IPS-NIHi7 (cell line): ENCODE data around the gene MEIS1.

ENCODE experiments used
- DNase-seq: peaks from one replicate; pipeline ENCODE4 v3.0.0; 2012; ENCODE audit warnings: mixed read lengths; ENCODE audit errors: extremely low spot score

The MEIS1 gene

GRCh38 chr2:66506265-66506664, 71.3 kb downstream of the MEIS1 start:
- no peak for DNase-seq

- DNase-seq = peak; percentile 59
Measured at GRCh38 chr2:66507673-66508201, 72.8 kb downstream of the MEIS1 start.

- DNase-seq = no peak
Measured at GRCh38 chr2:66508484-66509071, 73.7 kb downstream of the MEIS1 start.

GRCh38 chr2:66509326-66509811, 74.4 kb downstream of the MEIS1 start:
- no peak for DNase-seq

- DNase-seq = no peak
Measured at GRCh38 chr2:66512626-66513025, 77.7 kb downstream of the MEIS1 start.

GRCh38 chr2:66515743-66516142, 80.8 kb downstream of the MEIS1 start:
- DNase-seq = no peak

GRCh38 chr2:66516499-66516898, 81.6 kb downstream of the MEIS1 start:
- no peak for DNase-seq

- DNase-seq = no peak
Measured at GRCh38 chr2:66517772-66518171, 82.8 kb downstream of the MEIS1 start.

GRCh38 chr2:66519264-66519843, 84.4 kb downstream of the MEIS1 start:
- no peak for DNase-seq

- DNase-seq = no peak
Measured at GRCh38 chr2:66521291-66521922, 86.5 kb downstream of the MEIS1 start.

GRCh38 chr2:66522611-66523376, 87.9 kb downstream of the MEIS1 start:
- DNase-seq = no peak

GRCh38 chr2:66523377-66523969, 88.5 kb downstream of the MEIS1 start:
- DNase-seq = no peak

- no peak for DNase-seq
Measured at GRCh38 chr2:66523990-66524389, 89.1 kb downstream of the MEIS1 start.

GRCh38 chr2:66525606-66526005, 90.7 kb downstream of the MEIS1 start:
- DNase-seq = no peak

- no peak for DNase-seq
Measured at GRCh38 chr2:66526180-66526579, 91.3 kb downstream of the MEIS1 start.

- no peak for DNase-seq
Measured at GRCh38 chr2:66528974-66529724, 94.2 kb downstream of the MEIS1 start.

GRCh38 chr2:66530651-66531050, 95.7 kb downstream of the MEIS1 start:
- no peak for DNase-seq

- no peak for DNase-seq
Measured at GRCh38 chr2:66531155-66531554, 96.2 kb downstream of the MEIS1 start.

GRCh38 chr2:66531567-66531966, 96.6 kb downstream of the MEIS1 start:
- no peak for DNase-seq

- DNase-seq = no peak
Measured at GRCh38 chr2:66532972-66533868, 98.3 kb downstream of the MEIS1 start.
